HuH-7.5 (cell line): ENCODE measurements around the gene PAPLN.
"Not testable (repeated sequence)": the region's sequence is repeated elsewhere in the genome, so short reads cannot be mapped to it uniquely, and the experiment has no call there.

Experiments used
- DNase-seq: peaks from one replicate; pipeline ENCODE4 v3.0.0; 2011; ENCODE audit warnings: low spot score

Gene PAPLN

DNA sequence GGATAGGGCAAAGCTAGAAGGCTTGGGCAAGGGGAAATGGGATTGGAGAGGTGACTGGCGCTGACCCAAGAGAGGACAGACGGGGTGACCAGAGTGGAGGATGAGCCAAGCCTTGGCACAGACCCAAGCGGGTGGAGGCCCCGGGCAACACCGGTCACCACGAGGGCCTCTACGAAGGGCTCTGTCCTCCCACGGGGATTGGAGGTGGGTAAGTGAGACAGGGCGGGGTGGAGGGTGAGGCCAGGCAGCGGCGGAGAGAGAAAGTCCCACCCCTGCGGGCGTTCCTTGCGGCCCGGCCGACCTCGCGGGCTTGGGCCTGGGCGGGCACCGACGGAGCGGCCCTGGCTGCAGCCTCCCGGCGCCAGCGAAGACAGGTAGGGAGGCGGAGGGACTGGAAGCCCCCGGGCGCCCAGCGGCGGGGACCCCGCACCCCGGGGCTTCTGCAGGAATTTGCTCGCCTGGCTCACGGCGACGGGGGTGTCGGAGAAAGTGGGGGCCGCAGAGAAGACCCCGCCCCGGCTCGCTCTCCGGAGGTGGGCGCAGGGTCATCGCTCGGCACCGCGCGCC, at the start of gene PAPLN:
PAPLN (plus strand) TSS at position 288 of the 567 bp plus-strand sequence. CDS start 2,273 bp downstream, outside the sequence.
- DNase-seq = peak; percentile 64

DNA sequence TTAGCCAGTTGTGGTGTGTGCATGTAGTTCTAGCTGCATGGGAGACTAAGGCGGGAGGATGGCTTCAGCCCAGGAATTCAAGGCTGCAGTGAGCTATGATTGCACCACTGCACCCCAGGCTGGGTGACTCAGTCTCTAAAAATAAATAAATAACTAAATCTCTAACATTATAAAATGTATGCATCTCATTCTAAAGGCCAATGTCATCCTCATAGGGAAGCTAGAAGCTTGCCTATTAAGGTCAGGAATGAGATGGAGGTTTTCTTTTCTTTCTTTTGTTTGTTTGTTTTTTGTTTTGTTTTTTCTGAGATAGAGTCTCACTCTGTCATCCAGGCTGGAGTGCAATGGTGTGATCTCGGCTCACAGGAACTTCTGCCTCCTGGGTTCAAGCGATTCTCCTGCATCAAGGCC, 48.8 kb upstream of the PAPLN start:
- DNase-seq = no peak

DNA sequence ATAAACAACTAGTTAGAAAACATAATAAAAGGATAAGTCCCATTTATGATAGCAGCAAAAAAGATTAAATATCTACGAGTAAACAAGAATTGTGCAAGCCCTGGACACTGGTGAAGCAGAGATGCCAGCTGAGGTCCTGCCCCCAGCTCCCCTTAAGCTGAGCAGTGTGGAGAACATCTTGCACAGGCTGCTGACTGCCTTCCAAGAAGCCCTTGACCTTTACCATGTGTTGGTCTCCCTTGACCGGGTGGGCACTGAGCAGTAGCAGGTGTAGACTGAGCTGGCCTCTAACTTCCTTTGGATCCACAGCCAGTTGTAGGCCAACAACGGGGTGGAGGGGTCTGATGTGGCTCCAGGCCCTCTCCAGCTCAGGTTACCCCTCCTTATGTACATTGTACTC, 47.7 kb upstream of the PAPLN start:
- no peak for DNase-seq

DNA sequence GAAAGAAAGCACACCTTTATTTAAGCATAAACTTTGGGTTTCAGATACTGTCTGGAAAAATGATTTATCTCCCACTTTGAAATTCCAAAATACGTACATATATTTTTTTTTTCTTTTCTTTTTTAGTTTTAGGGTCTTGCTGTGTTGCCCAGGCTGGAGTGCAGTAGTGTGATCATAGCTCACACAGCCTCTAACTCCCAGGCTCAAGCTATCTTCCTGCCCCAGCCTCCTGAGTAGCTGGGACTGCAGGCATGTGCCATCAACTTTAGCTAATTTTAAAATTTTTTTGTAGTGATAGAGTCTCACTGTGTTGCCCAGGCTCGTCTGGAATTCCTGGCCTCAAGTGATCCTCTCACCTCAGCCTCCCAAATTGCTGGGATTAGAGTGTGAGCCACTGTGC, 45.9 kb upstream of the PAPLN start:
- no peak for DNase-seq

DNA sequence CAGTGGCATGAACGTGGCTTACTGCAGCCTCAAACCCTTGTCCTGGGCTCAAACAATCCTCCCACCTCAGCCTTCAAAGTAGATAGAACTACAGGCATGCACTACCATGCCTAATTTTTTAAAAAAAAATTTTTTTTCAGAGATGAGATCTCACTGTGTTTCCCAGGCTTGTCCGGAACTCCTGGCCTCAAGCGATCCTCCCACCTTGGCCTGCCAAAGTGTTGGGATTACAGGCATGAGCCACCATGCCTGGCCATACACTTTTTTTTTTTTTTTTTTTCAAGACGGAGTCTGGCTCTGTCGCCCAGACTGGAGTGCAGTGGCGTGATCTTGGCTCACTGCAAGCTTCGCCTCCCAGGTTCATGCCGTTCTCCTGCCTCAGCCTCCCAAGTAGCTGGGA, 43.0 kb upstream of the PAPLN start:
- DNase-seq = not testable (repeated sequence)

- no peak for DNase-seq
These were observed 39.1 kb upstream of the PAPLN start for GRCh38 chr14:73198253-73198652.

GRCh38 chr14:73203527-73203926, 33.8 kb upstream of the PAPLN start:
- DNase-seq = no peak

DNA sequence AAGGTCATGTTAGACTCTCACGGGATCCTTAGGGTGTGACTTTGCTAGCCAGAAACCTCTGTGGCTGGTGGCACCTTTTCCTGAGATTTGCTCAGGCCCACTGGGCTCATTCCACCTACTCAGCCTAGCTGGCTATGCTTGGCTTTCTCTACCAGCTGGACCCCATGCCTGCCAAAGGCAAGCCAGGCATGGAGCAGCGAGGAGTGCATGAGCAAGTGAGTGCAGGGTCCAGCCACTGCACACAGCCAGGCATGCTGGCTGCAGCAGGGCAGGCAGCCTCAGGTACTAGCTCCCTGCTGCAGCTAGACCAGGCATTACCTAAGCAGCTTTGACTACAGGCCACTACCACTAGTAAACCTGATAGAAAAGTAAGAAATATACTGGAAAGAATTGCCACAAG, 29.7 kb upstream of the PAPLN start:
- no peak for DNase-seq

GRCh38 chr14:73208390-73208789, 28.9 kb upstream of the PAPLN start:
- DNase-seq = no peak

GRCh38 chr14:73208846-73209245, 28.5 kb upstream of the PAPLN start:
- DNase-seq = no peak

DNA sequence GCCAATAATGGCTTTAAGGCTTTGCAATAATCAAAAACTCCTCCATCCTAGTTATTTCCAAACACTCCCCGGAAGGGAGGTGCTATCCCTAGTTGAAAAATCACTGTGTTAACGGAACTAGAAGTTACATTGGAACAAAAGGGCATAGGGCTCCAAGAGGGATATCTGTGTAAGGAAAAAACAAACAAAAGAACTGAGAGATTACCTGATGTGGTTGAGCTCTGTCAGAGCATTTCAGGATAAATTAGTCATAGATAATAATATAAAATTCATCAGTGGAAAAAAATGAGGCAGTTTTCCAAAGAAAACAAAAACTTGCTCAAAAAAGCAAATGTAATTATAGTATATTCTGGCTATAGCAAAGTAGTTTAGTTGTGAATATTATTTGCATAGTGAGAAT, 27.4 kb upstream of the PAPLN start:
- DNase-seq = no peak

- DNase-seq = no peak
These were observed 25.9 kb upstream of the PAPLN start for GRCh38 chr14:73211251-73212040.

DNA sequence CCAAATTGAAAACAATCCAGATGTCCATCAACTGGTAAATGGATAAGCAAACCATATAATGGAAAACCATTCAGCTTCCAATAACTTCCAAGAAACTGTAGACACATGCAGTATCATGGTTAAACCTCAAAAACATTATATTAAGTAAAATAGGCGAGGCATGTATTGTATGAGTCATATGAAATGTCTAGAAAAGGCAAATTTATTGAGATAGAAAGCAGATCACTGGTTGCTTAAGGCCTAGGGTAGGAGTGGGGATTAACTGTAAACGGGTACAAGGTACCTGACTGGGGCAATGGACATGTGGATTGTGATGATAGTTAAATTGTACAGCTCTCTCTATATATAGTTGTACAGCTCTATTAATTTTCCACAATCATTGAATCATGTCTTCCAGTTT, 21.3 kb upstream of the PAPLN start:
- no peak for DNase-seq

DNA sequence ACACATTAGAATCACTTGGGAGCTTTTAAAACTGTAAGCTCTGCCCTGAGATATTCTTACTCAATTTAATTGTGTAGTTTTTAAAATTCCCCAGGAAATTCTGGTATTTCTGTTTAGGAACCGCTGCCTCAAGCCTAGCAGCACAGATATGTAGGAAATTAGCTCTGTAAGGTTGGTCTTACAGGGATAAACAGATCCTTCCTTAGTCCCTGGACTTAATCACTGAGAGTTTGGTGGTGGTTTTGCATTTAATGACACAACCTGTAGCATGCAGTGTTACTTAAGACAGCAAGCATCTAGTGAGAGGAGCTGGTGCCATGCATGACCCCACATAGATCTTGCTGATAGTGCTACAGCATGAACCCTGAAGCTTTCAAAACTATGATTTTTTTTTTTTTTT, 19.9 kb upstream of the PAPLN start:
- DNase-seq = no peak

DNA sequence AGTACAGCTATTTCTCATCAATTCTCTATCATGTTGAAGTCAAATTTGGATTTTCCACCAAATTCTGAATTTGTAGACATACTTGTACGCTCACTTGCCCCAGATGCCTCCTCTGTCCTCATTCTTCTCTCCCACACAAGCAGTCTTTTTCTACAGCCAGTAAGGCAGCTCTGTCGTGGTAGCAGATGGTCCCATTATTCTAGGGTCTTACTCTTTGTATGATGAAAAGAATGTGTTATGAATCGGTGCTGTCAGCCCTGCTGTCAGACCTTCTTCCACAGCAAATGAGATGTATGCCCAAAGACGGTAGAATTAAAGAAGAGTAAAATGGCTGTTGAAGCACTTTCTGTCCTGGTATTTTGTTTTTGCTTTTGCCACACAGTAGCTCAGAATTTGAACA, 17.2 kb upstream of the PAPLN start:
- DNase-seq = no peak

GRCh38 chr14:73220634-73221033, 16.7 kb upstream of the PAPLN start:
- DNase-seq = no peak

DNA sequence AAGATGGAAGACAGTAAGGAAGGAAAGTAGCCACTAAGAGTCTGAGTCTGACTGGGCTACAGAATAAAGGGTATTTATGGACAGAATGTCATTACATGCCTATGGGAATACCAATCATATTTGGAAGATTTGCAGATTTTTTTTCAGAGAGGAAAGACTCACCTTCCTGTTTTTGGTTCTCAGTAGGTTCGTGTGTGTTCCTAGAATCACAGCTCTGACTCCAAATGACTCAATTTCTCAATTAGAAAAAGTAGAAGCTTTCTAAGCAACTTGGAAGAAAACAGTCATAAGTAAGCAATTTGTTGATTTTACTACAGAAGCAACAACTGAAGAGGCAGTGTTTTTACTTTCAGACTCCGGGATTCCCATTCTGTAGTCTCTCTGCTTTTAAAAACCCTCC, 15.4 kb upstream of the PAPLN start:
- DNase-seq = no peak

GRCh38 chr14:73223049-73223448, 14.3 kb upstream of the PAPLN start:
- no peak for DNase-seq

DNA sequence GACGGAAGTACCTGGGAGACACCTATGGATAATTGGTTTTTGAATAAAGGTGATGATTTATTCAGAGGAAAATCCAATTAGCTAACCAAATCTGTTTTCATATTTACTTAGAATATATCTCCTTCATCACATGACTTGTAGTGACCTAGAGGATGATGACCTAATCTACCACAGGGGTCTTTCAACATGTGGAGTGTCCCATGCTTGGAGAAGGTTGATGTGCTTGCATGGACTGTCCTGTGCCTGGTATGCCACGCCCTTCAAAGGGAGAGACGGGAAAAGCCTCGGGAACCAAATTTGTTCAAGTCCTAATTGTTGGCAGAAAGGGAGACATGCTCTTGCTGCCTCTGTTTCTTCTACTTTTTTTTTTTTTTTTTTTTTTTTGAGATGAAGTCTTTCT, 11.8 kb upstream of the PAPLN start:
- no peak for DNase-seq

GRCh38 chr14:73227812-73228781, 9.2 kb upstream of the PAPLN start:
- no peak for DNase-seq

GRCh38 chr14:73230051-73230450, 7.3 kb upstream of the PAPLN start:
- no peak for DNase-seq

GRCh38 chr14:73231981-73232851, 5.1 kb upstream of the PAPLN start:
- peak; percentile 71 for DNase-seq
